Colonic mucosa (tissue), 4 donors: Measurements from ENCODE around the gene SLC6A8. TPM values are rescaled to one million over a fixed set of nuclear protein-coding genes. Genes with fewer than 3 reads are reported as not detected.

ENCODE experiments used
- DNase-seq: peaks from one replicate; pipeline ENCODE4 v3.0.0-alpha.2; 2020
- H3K27ac ChIP-seq: fragments of 200-600 bp; one replicate; pipeline ENCODE4 v1.8.0; 2021
- H3K27me3 ChIP-seq: fragments of 200-600 bp; one replicate; pipeline ENCODE4 v1.8.0; 2021
- H3K36me3 ChIP-seq: fragments of 200-600 bp; one replicate; pipeline ENCODE4 v1.8.0; 2021
- H3K4me1 ChIP-seq: fragments of 200-600 bp; one replicate; pipeline ENCODE4 v1.8.0; 2021; ENCODE audit warnings: mild to moderate bottlenecking
- H3K4me3 ChIP-seq: fragments of 200-600 bp; one replicate; pipeline ENCODE4 v1.8.0; 2021
- H3K9ac ChIP-seq, 2 donors: one replicate each; pipeline ENCODE4 v1.7.0; 2013; ENCODE audit warnings: control low read depth in 2 of 2, low read depth in 2 of 2, low read length in 2 of 2
- H3K9me3 ChIP-seq: fragments of 200-600 bp; one replicate; pipeline ENCODE4 v1.8.0; 2021
- CTCF ChIP-seq: fragments of 200-600 bp; IDR thresholded peaks from one replicate; pipeline ENCODE4 v1.8.0; 2022; ENCODE audit warnings: antibody characterized with exemption, mild to moderate bottlenecking
- intact Hi-C: fragments of 100-400 bp; cut with DNase I; formaldehyde crosslinking; loops from one replicate; pipeline ENCODE4 v1.14.1; 2022
- total RNA-seq, 2 donors: library from RNA; stranded (reverse); fragmentation: NEBNext Ultra II Directional in 1 of 2; extraction: Animal tissue kit (Norgen Biotek cat#: 25700) in 1 of 2; gene quantifications; one replicate each; pipeline ENCODE4 v1.2.1, GENCODE V29; 2021
- donor health status: healthy.
- donor health status: DM: no; HTN: no; CAD: no.
- donor health status: DM: no; HTN: no; CAD: no.

Gene SLC6A8
- total RNA-seq, 2 donors from 2014 or later: 197 to 435 TPM

- Histone ChIP-seq H3K9ac (no peak overlapping the region), H3K27me3 (peaks cover 43% of the 10 kb centered on the region), H3K27ac (no peak overlapping the region), H3K4me1 (no peaks in the 10 kb centered on the region), H3K36me3 (no peaks in the 10 kb centered on the region), H3K9me3 (no peaks in the 10 kb centered on the region), H3K4me3 (peak overlapping the region; percentile 7)
- intact Hi-C loops: no loop called here
- TF ChIP-seq CTCF: no peak
- no peak for DNase-seq
Observed at GRCh38 chrX:153647461-153648357, 40.0 kb upstream of the SLC6A8 start.

DNA sequence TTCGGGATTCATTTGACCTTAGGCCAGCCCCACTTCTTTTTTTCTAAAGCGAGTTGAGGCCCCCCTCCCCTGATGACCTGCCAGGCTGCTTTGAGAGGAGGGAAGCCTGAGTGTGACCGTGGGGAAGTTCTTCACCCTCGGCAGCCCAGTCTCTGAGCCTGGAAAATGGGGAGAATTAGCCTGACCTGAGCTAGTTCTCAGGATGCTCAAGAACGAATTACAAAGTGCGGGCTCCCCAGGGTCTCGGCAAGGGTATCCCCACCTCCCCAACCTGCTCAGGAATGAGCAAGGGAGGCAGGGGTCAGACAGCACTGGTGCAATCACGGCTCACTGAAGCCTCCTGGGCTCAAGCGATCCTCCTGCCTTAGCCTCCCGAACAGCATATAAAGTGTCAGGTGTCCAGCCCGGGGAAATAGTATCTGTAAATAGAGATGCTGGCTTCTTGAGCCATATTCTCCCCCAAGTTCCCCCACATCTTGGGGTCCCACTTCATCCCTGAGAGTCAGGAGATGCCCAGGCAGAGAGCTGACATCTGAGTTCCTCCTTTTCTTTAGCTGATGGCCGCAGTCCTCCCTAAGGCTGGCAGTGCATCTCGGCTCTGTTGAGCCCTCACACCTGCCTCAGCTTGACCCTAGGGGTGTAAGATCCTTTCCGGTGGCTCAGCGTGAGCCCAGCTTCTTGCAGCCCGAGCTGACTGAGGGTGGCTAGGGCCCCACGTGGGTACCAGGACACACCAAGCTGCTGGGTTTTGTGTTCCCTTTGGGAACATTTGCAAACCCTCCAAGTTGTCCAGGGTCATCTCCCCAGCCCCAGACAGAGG is 39.2 kb upstream of the SLC6A8 start:
- no peaks in the 10 kb centered on the region for H3K36me3 ChIP-seq
- no peaks in the 10 kb centered on the region for H3K9me3 ChIP-seq
- H3K9ac ChIP-seq: no peak overlapping the region
- peaks cover 35% of the 10 kb centered on the region for H3K27me3 ChIP-seq
- no peak overlapping the region for H3K4me3 ChIP-seq
- TF ChIP-seq CTCF: no peak
- no peak overlapping the region for H3K27ac ChIP-seq
- no peaks in the 10 kb centered on the region for H3K4me1 ChIP-seq
- intact Hi-C loops: no loop called here
- DNase-seq: no peak

- Histone ChIP-seq H3K9me3 (no peaks in the 10 kb centered on the region), H3K36me3 (no peaks in the 10 kb centered on the region), H3K27me3 (peaks cover 32% of the 10 kb centered on the region), H3K4me3 (no peak overlapping the region), H3K27ac (no peak overlapping the region), H3K4me1 (no peaks in the 10 kb centered on the region), H3K9ac (no peak overlapping the region)
- intact Hi-C loops: no loop called here
- TF ChIP-seq CTCF: peak; percentile 15
- no peak for DNase-seq
Observed at GRCh38 chrX:153649178-153649914, 38.4 kb upstream of the SLC6A8 start.

DNA sequence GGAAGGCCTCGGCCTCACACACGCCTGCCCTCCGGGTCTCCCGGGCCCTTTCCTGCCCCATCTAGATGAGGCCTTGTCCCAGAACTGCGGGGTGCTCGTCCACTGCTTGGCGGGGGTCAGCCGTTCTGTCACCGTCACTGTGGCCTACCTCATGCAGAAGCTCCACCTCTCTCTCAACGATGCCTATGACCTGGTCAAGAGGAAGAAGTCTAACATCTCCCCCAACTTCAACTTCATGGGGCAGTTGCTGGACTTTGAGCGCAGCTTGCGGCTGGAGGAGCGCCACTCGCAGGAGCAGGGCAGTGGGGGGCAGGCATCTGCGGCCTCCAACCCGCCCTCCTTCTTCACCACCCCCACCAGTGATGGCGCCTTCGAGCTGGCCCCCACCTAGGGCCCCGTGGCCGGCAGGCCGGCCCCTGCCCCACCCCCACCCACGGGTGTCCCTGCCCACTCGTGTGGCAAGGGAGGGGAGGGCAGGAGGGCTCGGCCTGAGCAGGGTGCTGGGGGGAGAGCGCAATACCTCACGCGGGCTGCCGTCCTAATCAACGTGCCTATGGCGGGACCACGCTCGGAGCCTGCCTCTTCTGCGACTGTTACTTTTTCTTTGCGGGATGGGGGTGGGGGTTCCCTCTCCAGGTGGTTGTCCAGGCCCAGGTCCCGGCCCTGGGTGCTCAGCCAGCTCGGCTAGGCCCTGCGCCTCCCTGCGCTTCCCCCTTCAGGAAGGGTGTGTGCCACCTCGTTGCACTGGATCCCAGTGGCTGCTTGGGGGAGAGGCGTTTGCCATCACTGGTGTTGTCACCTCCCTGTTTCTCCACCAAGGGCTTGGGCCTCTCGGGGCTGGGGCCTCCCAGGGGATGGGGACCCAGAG is 37.6 kb upstream of the SLC6A8 start:
- H3K9ac ChIP-seq: no peak overlapping the region
- H3K4me1 ChIP-seq: no peaks in the 10 kb centered on the region
- DNase-seq: no peak
- no peak overlapping the region for H3K4me3 ChIP-seq
- H3K27me3 ChIP-seq: peaks cover 24% of the 10 kb centered on the region
- intact Hi-C loops: no loop called here
- no peaks in the 10 kb centered on the region for H3K9me3 ChIP-seq
- TF ChIP-seq CTCF: no peak
- no peaks in the 10 kb centered on the region for H3K36me3 ChIP-seq
- H3K27ac ChIP-seq: no peak overlapping the region
